Measurements from ENCODE around the gene DCUN1D5. TPM values are rescaled to one million over a fixed set of nuclear protein-coding genes. Genes with fewer than 3 reads are reported as not detected.
"Not testable (repeated sequence)": the region's sequence is repeated elsewhere in the genome, so short reads cannot be mapped to it uniquely, and the experiment has no call there.

Gene DCUN1D5
- polyA plus RNA-seq, 10 donors = 30.0 to 40.3 (median 35.1) TPM

DNA sequence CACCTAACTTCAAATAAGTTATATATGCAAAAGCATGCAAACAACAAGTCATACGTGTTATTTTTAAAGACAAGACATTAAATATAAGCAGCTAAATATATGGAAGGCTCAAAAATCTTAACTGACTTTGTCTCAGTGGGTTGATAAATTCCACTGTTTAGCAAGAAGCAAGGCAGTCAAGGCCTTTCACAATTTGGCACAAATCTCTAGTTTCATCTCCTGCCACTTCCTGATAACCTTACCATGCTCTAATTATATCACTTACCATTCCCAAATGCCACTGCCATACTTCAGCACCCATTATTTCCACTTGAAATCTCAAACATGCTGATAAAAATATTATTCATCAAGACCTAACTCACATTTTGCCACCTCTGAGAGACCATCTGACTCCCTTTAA, 24.8 kb downstream of the DCUN1D5 start:
- no peak for DNase-seq

DNA sequence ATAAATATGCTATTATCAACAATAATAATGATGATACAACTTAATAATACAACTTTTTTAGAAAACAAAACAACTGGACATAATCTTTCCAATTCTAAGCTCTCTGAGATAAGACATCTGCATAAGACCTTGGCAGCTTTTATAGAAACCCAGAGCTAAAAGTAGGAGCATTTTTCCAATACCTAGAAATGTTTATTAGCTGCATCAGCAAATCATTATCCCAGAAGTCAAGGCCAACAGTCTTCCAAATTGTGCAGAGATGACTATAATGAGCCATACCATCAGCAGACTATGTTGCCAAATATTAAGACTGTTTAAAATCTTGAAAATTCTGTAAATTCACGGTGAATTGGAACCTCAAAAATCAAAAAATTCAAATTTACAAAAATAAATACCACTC, 30.3 kb downstream of the DCUN1D5 start:
- no peak for DNase-seq

DNA sequence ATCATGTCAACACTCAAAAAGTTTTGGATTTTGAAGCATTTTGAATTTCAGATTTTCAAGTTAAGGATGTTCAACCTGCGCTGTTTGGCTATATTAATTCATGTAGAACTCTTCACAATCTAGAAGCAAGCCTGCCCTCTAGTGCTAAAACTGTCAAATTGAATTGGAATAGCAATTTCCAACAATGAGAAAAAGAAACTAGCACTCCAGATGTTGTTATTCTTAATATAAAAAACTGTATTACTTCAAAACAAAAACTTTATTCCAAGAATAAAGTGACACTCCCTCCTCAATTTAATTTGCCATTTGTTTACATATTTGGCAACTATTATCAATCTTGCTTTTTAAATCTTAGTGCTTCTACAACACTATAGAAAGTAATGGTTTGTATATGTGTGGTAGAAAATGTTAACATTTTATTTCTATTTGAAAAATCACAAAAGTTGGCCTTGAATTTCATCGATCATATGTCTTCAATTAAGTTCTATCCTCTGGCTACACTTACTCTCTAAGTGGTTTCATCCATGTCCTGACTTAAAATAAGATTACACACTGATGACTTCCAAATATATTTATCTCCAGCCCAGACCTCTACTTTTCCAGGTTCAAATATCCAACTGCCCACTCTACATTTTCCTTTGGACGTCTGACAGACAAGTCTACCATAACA, 36.6 kb downstream of the DCUN1D5 start:
- peak; percentile 36 to 68 (median 43) for DNase-seq

DNA sequence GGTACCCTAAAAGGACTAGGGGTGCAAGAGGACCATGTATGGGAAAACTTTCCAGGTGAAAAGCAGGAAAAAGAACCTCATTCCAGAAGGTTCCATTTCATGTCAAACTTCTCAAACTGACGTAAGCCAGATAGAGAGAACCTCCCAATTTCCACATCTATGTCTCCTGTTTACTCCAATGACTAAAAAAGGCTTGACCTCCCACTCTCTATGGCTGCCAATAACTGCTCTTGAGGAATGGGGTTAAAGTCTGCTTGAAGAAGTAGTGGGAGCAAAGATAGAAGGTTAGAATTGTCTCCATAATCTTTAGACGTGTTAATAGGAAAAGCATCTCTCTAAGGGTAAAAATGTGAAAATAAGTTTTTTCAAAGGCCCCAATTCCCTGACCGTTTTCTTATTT, 38.0 kb downstream of the DCUN1D5 start:
- no peak for DNase-seq

DNA sequence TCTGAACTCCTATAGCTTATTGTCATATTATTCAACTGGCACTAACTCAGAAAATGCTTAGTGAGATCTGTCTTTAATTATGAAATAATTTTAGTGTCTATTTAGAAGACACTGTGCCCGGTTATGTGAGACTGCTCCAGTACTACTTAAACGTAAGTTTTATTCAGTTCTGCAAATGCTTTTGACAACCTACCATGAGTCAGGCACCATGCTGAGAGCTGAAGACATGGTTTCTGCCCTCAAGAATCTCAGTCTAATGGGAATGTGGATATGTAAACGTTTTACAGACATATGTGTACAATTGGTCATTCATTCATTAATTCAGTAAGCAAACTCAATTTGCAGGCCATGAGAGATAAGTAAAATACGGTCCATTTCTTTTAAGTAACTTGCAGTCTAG, 40.0 kb downstream of the DCUN1D5 start:
- peak in 1 of 3 donors; percentile 72 for DNase-seq

DNA sequence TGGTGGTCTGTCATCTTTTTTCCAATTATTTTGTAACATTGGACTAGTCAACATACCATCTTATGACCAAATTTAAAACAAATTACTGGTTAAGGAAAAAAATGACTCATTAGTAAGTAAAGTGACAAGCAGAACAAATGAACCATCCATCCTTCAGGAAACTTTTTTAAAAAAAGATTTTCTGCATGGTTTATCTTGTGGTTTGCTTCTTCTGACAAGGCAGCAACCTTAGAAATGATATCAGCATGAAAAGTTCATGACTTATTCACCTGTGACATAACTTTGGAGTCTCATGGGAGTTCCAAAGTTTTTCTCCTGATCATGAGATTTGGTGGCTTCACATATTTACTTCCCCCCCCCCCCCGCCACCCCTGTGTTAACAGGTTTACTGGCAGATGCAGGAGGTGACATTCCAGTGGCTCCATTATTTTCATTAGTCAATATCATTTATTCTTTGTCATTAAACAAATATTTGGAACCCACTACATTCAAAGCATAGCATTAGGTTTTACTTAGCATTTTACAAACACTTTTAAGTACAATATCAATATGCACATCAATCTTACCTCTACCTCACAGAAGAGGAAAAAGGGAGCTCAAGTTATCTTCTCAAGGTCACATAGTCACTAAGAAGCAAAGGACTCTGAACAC, 40.7 kb downstream of the DCUN1D5 start:
- DNase-seq = no peak

DNA sequence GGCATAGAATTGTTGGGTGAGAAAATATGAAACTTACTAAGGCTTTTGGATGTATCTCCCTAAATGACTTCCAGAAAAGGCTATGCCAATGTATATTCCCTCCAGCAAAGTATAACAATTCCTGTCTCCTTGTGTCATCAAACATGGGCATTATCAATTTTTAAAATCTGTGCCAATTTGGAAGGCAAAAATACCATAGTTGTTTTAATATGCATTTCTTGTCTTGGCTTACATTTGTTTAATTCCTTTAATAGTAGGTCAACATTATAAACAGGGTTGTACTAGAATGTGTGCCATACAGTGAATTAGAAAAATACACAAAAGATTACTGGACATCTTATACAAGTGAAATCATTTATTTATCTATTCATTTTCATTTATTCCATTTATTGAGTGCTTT, 41.6 kb downstream of the DCUN1D5 start:
- no peak for DNase-seq

DNA sequence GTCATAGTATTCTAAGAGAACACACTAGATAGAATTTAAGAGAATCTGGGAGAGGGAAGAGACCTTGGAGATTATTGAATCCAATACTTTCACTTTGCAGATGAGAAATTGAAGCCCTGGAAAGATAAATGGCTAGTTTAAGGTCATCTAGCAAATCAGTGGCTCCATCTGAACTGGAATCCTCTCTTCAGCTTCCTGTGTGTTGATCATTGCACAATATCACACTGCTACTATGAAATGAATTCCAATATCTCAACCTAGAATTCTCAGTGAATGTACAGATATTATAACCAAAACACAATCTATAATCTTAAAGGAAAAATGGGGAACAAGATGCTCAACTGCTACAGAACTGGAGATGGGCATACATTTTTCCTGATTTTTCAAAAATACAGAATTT, 44.1 kb downstream of the DCUN1D5 start:
- DNase-seq = no peak

DNA sequence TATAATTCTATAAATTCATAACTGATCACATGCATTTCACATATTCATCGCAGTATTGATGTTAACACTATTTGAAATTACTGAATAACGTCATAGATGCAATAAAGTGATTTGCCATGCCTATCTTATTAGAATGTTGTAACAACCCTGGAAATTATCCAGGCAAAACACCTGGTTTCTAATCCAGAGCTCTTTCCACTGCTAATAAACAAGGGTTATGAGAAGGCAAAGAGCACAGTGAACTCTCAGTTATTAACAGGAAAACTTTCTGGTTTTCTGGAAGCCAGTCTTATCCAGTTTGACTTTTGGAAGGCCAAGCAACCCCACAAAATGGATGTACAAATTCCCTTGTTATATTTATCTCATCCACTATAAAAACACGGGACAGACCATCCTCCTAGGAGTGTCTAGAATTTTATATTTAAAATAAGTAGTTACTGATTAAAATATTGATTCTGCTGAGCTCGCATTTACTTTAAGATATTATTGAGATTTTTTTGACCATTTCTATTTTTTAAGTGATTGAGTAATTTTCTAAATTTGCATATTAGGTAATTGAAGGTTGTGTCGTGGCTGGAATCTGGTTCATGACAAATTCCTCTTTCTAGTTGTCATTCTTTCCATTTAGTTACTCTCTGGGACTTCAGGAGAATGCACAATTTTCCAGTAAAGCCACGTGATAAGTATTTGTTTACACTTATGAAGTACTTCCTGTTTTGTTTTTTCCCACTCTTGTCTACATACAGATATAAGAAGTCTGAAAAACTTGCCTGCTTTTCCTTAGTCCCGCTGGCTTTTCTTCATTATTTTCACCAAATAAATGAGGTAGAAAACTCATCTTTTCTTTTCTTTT, 47.9 kb downstream of the DCUN1D5 start:
- no peak for DNase-seq

DNA sequence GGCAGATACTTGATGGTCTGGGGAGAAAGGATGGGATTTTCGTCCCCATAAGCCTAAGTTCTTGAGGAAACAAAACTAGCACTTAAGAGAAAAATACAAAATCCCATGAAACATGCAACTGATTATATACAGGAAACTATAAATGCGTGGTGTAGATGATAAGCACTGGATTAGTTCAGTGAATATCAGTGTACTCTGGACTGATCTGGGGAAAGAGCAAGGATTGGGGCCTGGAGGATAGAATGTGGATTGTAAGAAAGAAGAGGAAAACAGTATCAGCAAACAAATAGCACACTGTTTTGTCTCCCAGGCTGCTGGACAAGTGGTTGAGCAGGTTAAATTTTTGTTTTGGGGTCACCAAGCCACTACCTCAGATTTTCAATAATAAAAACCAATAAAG, 49.8 kb downstream of the DCUN1D5 start:
- no peak for DNase-seq

DNA sequence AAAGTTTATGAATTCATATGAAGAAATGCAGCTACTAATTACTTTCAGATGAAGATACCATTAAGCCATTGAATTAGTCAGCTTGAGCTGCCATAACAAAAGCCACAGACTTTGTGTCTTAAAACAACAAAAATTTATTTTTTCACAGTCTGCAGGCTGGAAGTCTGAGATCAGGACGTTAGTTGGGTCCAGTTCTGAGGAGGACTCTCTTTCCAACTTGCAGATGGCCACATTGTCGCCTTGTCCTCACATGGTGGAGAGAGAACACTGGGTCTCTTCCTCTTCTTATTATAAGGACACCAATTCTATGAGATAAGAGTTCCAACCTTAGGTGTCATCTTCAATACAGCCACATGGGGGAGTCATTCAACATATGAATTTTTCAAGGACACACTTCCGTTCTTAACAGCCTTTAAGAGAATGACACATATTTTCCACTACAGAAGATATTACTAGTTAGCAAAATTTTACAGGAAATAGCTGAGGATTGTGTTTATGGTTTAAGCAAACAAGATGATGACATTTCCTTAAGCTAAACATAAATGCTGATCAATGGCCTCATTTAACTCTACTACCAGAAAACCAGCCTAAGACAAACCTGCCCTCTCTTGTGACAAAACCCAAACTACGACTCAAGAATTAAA, 56.0 kb downstream of the DCUN1D5 start:
- DNase-seq = peak; percentile 50 to 83 (median 71)

DNA sequence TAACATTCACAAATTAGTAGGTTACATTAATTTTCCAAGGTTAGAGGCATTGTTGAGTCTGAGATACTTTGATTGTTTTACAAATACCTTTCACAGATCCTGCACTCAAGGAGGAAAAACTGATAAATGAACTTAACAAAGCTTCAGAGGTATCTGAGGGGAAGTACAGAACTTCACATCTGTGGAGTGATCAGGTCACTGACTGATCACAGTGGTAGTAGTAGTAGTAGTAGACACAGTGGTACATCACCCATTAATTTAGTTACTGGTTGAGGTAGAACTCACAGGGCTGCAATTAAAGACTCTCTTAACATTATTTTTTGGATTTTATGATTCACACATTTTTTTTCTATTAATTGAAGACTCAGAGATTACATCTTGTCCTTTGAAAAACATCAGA, 56.7 kb downstream of the DCUN1D5 start:
- DNase-seq = no peak

DNA sequence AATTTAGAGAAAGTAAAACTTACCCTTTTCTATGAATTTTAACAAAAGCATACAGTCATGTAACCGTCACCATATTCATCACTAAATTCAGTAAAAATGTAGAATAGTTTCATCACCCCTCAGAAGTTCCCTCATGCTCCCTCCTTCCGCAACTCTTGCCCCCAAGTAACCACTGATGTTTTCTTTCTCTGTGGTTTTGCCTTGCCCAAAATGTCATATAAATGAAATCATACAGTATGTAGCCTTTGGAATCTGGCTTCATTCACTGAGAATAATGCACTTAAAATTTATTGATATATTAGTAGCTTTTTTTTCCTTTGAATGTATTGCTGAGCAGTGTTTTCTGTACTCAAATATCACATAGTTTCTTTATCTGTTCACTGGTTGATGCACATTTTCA, 60.1 kb downstream of the DCUN1D5 start:
- DNase-seq = peak in 1 of 3 donors; percentile 74

DNA sequence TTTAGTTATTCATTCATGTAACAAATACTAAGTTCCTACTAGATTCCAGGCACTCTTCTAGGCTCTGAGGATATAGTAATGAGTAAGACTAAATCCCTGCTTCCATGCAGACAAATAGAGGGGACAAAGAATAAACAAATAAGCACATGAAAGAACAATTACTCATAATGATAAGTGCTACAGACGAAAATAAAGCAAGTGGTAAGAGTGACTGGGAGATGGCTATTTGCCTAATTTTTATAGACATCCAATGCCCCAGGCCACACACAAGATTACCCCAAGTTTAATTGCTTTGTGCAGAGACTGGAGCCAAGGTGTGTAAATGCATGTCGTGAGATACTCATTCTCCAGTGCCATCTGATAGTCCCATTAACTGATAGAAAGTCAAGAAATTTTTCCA, 62.6 kb downstream of the DCUN1D5 start:
- no peak for DNase-seq

DNA sequence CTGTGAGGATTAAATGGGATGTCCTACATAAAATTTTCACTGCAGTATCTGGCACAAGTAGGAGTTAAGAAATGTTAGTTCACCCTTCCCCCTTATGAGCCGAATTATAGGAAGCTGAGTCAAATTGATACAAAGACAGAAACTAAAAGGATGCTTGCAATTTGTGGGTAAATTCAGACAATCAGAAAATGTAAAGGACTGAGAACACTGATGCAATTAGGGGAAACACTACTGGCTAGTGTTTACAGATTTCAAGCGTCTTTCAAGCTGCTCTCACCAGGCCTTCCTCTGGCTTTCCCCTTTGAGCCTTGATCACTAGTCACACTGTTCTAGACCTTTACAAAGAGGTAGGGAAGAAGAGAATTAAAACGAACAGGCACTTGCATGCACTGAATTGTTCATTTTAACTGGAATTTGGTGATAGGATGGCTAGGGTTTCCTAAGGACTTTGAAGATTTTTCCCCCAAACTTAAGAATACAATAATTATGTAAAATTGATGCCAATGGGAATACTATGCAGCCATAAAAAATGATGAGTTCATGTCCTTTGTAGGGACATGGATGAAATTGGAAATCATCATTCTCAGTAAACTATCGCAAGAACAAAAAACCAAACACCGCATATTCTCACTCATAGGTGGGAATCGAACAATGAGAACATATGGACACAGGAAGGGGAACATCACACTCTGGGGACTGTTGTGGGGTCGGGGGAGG, 63.5 kb downstream of the DCUN1D5 start:
- not testable (repeated sequence) for DNase-seq

DNA sequence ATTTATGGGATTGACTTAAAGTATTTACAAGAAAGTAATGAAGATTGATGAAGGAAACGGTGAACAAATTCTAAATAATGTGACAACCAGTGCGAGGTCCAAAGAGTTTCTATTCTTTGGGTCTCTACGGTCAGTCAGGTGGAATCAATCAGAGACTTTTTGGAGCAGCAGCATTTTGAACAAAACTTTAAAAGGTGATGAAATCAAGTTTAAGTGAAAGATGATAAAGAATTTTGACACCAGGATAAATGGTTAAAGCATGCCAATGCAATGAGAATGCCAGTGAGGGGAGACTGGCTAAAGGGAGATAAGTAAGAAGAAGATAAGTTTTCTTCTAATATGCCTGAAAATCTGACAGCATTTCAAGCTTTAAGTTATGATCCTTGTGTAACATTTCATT, 67.9 kb downstream of the DCUN1D5 start:
- peak in 1 of 3 donors; percentile 28 for DNase-seq

DNA sequence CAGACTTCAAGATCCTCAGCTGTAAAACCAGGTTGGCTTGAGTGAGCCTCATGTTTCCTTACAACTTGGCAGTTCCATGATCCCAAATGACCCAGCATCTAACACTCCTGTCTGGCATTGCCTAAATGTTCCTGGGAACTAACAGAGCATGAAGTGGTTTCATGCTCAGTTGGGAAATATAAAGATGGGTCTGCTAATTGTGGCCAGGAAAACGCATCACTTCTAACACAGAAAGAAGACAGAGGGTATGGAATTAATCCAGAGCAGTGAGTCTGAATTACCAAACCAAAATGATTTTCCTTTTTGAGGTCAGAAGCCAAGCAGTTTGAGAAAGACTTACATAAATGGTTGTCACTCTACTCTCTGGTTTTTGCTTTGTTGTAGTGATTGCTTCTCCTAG, 75.9 kb downstream of the DCUN1D5 start:
- no peak for DNase-seq

DNA sequence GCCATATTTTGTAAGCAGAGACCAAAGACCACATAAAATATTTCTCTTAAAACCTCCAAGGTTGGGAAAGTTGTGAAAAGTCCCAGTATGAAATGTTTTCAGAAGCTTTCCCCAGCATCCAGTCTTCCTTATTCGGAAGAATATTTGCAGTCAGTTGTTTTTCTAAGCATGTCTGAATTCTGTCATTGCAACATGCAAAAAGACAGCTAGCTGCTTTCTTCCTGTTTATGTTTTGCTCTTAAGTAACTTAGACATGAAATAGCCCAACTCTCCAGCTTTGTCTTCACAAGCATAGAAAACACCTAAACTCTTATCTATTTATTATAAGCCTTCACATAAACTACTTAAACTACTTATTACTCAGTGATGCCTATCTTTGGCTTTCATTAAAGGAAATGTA, 78.5 kb downstream of the DCUN1D5 start:
- DNase-seq = no peak
